Stimulated activated CD8-positive, alpha-beta memory T cell treated with anti-CD3 and anti-CD28 coated beads, Interleukin-7, amount 100 ng/mL, for 1 hour (primary cell): ENCODE results near the gene BBS4.
"Not testable (repeated sequence)": the region's sequence is repeated elsewhere in the genome, so short reads cannot be mapped to it uniquely, and the experiment has no call there.

Source experiments
- DNase-seq, 2 donors: peaks; one replicate each; pipeline ENCODE4 v3.0.0-alpha.2; 2020; ENCODE audit warnings: low read depth in 2 of 2

BBS4 gene

DNA sequence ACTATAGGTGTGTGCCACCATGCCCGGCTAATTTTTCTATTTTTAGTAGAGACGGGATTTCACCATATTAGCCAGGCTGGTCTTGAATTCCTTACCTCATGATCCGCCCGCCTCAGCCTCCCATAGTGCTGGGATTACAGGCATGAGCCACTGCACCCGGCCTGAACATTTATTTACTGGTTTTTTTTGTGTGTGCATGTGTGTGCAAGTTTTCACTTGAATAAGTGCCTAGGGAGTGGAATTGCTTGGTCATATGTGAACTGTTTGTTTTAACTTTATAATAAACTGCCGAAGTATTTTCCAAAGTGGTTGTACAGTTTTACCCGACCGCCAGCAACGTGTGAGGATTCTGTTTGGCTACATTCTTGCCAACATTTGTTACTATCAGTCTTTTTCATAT, 14.1 kb downstream of the BBS4 start:
- no peak for DNase-seq

DNA sequence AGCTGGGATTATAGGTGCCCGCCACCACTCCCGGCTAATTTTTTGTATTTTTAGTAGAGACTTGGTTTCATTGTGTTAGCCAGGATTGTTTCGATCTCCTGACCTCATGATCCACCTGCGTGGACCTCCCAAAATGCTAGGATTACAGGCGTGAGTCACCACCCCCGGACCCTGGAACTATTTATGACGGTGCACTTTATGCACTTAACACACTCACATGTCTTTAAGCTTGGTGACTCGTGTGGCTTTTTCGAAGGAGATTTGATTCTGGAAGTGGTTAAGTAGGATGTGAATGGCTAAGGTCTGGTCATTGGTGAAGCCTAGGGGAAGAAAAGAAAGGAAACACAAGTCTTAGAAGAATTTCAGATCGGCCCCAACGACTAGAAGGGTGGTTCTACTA, 20.3 kb downstream of the BBS4 start:
- DNase-seq: no peak

DNA sequence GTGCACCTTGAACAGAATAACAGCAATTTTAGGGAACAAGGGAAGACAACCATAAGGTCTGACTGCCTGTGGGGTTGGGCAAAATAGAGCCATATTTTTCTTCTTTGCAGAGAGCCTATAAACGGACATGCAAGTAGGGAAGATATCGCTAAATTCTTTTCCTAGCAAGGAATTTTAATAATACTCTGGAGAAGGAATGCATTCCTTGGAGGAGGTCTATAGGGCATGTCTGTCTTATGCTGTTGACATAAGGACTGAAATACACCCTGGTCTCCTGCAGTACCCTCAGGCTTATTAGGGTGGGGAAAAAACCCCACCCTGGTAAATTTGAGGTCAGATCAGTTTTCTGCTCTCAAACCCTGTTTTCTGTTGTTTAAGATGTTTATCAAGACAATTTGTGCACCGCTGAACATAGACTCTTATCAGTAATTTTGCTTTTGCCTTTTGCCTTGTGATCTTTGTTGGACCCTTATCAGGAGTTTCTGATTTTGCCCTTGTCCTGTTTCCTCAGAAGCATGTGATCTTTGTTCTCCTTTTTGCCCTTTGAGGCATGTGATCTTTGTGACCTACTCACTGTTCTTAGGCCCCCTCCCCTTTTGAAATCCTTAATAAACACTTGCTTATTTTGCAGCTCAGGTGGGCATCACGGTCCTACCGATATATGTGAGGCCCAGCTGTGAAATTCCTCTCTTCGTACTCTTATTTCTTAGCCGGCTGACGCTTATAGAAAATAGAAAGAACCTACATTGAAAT, 22.7 kb downstream of the BBS4 start:
- not testable (repeated sequence) for DNase-seq

DNA sequence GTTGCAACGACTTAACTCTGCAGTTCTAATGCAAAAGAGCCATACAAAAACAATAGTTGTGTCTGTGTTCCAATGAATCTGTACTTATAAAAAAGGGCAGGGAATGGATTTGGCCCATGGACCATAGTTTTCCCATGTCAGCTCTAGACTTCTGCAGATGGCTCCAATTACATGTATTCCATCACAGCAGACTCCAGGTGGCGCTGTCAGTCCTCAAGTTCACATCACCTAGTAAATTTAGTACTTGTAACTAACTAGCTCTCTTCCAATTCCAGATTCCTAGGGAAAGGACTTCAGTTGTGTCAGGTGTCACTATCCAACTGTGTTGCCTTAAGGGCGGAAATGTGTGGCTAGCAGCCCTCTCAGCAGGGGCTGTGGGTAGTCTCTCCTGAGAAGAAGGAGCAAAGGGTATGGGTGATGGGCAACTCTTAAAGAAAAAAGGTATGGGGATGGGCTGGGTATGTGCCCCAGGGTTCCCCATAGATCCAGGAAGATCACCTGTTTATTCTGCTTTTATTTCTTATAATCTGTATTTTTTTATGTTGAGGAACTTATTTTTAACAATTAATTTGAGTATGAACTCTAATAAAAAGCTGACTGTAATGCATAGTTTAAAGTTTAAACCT, 36.2 kb downstream of the BBS4 start:
- DNase-seq: peak; percentile 17 to 49

DNA sequence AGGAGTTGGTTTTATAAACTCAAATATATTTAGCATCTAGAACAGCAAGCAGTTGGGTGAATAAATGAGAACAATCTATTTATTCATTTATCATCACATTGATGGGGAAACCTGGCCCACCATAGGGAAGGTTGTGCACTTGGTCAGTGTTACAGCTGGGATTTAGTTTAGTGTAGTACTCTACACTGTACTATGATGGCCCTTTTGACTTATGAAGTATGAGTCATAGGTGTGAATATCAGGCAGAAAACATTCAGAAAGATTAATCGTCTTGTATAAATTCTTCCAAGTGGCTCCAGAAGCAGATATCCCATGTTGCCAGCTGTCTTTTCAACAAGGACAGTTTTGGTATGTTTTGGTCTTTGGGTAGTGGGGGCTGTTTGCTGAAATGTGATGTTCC, 38.0 kb downstream of the BBS4 start:
- no peak for DNase-seq

DNA sequence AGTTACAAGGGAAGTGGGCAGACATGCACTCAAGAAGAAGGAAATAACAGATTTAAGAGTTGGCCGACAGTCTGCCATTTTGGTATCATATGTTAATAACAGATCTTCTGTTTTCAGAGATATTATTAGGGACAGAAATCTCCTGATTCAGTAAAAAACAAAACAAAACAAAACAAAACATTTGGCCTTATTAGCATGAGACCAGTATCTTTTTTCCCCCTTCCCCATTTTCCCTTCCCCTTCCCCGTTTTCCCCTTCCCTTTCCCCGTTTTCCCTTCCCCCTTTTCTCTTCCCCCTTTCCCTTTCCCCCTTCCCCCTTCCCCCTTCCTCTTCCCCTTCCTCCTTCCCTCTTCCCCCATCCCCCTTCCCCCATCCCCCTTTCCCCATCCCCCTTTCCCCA, 39.4 kb downstream of the BBS4 start:
- no peak for DNase-seq

DNA sequence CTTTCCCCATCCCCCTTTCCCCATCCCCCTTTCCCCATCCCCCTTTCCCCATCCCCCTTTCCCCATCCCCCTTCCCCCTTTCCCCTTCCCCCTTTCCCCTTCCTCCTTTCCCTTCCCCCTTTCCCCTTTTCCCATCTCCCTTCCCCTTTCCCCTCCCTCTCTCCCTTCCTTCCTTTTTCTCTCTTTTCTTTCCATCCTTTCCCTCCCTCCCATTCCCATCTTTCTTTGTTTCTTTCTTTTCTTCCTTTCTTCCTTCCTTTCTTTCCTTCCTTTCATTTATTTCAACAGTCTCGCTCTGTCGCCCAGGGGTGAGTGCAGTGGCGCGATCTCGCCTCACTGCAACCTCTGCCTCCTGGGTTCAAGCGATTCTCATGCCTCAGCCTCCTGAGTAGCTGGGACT, 39.8 kb downstream of the BBS4 start:
- not testable (repeated sequence) for DNase-seq

DNA sequence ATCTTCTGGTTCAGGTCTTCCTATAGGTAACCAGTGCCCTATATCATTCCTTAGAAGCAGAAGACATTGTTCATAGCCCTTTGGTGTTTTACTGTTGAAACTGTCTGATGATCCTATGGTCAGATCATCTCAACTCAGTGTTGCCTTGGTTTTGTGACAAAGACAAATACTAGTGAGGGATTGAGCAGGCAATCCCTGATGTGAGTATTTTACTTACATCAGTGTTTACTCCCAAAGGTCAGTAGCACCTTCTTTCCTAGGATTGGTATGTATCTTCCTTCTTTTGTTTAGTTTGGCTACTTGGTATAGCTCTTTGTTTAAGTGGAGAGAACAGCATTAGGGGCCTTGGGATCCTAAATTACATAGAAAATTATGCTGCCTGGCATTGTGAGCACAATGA, 41.1 kb downstream of the BBS4 start:
- DNase-seq: no peak

DNA sequence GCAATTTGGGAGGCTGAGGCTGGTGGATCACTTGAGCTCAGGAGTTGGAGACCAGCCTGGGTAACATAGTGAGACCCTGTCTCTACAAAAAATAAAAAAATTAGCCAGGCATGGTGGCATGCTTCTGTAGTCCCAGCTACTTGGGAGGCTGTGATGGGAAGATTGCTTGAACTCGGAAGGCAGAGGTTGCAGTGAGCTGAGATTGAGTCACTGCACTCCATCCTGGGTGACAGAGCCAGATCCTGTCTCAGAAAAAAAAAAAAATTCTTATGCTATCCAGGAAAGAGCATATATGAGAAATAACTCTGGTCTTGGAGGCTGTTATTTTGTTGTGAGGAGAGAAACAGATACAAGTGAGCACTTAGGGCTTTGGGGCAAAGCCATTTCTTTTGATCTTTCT, 42.2 kb downstream of the BBS4 start:
- not testable (repeated sequence) for DNase-seq

DNA sequence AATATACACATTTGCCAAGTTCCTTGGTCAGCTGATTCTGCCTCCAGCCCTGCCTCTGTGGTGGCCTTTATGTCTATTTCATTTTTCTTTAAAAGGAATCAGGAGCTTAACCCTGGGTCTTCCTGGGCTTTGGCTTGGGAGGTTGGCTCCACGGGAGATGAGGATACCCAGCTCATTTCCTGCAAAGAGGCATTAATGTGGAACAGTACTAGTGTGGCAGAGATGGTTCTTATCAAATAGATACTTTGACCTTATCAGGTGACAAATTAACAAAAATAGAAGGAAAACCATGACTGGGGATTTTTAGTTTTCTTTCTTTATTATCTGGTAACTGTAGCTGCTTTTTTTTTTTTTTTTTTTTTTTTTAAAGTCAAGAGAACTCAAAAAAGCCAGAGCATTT, 42.8 kb downstream of the BBS4 start:
- no peak for DNase-seq

DNA sequence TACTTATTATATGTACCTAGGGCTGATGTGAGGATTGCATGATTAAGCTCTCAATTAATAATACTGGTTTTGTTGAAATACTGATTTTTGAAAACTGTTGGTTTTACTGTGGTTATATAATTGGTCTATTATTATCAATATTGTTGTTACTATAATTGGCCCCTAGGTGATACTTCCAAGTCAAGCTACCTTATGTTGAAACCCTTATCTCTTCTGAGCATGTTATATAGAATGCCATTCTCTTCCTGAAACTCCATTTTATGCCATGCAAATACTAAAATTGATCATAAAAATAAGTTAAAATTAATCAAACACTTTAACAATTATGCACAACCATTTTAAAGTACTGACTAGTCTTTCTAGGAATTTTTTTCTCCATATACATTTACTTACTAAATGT, 46.1 kb downstream of the BBS4 start:
- DNase-seq: no peak

DNA sequence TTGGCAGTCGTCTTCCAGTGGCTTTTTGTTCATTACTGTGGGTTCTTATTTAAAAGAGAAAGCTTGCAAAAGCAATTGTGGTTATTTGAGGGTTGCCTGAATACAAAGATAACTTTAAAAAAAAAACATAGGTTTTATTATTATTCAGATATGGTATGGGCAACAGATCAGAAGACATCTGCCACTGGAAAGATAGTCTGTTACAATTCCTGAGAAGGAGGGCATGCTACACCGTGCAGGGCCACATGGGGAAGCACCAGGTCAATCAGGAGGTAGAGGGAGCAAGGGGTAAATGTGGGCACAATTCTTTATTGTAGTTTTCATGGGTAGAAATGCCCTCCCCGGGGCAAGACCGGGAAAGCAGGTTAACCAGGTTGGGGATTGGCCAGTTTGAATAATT, 46.5 kb downstream of the BBS4 start:
- DNase-seq: no peak

DNA sequence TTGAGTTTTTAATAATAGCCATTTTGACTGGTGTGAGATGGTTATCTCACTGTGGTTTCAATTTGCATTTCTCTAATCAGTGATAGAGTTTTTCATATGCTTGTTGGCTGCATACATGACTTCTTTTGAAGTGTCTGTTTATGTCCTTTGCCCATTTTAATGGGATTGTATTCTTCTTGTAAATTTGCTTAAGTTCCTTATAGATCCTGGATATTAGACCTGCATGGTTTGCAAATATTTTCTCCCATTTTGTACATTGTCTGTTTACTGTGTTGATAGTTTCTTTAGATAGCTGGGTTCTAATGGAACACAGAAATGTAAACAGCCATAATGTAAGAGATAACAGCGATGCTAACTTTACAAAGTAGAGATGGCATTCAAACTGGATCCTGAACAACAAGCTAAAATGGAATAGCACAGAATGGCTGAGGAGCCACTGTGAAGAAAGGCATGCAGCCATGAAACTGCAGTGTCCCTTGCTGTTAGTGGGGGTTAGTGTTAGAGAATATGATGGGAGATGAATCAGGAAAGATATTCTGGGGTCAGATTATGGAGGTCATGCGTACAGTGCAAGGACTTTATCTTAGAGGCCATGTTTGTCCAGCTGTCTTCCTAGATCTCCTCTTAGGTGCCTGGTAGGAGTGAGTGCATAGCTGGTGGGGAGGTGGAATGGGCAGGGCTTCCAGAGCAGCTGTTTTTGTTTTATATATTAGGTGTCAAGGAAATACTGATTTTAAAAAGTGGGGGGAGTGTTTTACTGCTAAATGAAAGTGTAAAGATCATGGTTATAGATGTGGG, 48.1 kb downstream of the BBS4 start:
- DNase-seq: no peak

DNA sequence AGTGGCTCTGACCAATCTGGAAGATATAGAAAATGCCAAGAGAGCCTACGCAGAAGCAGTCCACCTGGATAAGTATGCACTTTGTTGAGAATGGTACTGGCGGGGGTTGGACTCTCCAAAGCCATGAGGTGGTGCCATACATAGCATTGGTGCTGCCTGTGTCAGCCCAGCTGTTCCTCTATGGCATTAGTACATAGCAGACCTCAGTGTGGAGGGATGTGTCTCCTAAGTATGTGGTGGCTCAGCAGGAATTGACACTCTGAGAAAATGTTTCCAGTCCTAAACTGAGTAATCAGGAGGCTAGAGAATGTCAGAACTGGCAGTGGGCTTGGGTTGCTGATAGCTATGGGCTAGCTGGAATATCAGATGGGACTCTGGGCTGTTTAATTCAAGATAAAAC, 49.1 kb downstream of the BBS4 start:
- no peak for DNase-seq

DNA sequence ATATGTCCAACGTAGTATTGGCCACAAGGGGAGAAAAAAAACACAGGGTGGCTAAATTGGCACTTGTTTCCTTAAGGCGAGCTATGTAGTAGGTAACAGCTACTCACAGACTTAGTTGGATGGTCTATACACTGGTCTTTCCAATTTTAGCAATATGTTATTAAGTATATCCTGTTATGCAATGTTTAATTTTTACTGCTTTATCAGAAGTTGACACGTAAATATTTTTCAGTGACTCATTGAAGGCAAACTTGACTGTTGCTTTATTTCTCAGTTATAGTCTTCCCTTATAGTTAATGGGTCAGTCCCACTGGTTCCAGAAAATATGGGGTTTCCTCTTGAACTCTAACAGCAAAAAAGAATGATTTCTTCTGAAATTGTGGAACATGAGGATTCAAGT, 51.1 kb downstream of the BBS4 start:
- no peak for DNase-seq

DNA sequence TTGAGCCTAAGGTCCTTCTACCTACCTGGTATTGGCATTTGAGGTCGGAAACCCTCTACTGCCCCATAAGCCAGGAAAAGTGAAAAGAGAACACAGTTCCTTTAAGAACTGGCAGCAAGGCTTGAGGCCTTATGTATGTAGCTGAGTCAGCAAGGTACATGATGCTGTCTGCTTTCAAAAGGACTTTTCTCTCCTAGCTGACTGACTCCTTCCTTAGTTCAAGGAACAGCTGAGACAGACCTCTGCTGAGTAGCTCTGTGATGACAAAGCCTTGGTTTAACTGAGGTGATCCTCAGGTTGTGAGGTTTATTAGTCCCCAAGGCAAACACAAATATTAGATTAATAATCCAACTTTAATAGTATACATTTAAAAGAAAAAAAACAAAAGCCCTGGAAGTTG, 51.7 kb downstream of the BBS4 start:
- no peak for DNase-seq

DNA sequence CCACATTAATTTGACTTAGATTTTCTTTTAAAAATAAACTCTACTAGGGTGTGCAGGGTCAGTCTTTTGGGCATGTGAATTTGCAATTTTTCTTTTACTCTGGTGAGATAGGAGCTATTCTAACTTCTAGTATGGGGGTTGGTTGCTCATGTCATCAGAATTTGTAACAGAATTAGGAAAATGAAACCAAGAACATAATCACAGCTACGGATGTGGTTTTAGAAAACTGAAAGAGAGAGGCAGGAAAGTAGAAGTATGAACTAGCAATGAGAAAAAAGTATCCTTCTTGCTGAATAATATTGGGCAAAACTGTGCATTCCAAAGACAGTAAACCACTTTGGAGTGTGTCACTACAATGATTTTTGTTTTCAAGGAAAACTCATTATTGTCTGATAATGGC, 54.2 kb downstream of the BBS4 start:
- no peak for DNase-seq

DNA sequence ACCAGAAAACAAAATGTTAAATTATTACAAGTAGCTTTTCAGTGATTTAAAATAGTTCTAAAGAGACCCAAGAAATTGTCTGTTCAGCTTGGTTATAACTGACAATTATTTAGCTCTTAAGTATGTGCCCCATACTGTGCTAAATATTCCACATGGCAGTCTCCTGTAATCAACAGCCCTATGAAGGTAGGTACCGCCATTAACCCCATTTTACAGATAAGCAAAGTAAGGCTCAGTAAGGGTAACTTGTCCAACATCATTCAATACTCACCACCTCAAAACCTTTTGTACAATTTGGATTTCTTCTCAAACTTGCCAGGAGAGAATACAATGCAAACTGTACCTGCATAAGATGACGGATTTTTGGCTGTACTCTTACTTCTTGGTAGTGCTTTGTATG, 63.7 kb downstream of the BBS4 start:
- DNase-seq: no peak

DNA sequence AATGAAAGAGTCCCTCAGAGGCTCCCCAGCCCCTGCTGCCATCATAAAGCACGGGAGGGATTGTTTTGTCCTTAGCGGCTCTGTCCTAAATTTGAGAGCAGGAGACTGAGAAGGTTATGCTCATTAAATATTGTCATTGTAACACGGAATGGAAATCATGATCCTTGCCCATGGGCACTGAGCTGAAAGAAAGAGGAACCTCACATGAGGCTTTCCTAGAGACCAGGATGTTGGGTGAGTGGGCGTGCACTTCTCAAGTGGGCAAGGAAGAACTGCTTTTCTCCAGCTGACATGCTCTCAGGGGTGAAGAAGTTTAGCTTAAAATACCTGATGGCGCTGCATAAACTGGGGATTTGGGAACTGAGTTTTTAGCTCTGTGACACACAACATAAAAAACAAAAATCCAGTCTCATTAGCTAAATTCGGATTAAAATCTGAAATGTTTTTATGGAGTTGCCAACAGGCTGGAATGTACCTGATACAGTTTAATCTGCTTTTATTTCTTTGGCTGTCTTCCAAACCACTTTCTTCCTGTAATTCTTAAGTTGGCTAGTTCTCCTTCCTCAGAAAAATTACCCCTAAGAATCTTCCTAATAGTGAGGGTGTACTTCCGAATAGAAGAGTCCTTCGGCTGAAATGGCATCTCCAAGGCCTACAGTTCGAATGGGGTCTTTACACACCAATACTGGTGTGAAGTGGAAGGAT, 65.9 kb downstream of the BBS4 start:
- no peak for DNase-seq

DNA sequence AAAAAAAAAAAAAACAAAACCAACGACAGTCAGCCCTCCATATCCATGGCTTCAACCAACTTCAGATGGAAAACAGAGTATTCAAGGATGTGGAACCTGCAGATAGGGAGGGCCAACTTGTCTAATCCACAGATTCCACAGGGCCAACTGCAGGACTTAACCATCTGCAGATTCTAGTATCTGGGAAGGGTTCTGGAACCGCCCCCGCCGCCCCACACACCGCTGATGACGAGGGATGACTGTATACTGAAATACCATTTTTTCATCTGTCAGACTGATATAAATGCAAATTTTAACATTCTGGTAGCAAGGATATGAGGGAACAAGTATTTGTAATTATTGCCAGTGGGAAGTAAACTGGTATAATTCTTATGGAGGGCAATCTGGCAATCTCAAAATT, 68.1 kb downstream of the BBS4 start:
- no peak for DNase-seq

DNA sequence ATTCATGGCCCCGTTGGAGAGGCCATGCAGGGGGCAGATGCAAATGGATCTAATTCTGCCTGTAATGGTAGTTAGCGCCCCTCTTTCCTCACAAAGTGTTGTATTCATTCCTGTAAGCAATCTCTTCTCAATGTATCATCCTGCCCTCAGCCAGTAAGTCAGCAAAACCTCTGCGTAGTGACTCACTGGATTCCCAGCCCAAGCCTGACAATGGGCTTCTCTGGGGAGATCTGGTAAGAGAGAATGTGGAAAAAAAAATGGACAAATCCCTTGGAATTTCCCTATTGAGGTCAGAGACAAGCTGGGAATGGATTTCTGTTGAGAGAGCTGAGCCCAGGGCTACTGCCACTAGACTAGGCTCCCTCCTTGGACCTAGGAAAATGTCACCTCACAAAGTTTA, 72.2 kb downstream of the BBS4 start:
- no peak for DNase-seq

DNA sequence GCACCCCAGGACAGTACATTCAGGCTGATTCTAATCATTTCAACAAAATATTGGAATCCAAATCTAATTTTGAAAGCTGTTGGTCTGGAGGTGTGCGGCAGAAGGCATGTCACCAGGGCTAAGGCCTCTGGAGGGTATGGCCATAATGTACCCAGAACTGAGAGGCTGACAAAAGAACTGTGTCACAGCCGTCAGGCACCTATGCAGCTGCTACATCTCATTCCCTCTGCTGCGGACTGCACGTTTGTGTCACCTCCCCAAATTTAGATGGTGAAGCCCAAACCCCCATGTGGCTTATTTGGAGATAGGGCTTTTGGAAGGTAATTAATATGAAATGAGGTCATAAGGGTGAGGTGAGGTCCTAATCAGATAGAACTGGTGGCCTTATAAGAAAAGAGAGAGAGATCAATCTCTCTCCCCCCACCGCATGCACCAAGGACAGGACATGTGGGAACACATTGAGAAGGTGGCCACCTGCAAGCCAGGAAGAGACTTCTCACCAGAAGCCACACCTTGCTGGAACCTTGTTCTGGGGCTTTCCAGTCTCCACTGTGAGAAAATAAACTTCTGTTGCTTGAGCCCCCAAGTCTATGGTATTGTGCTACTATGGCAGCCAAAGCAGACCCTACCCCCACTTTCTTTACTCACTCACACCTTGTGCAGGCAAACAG, 74.7 kb downstream of the BBS4 start:
- DNase-seq: no peak
